GM13976 (cell line): Measurements from ENCODE around the gene CBARP.

Experiments
- DNase-seq: peaks from one replicate; pipeline ENCODE4 v3.0.0; 2012; ENCODE audit warnings: low spot score
- CTCF ChIP-seq: IDR thresholded peaks from 2 replicates; pipeline ENCODE4 v1.5.1; 2012; ENCODE audit warnings: borderline replicate concordance, mild to moderate bottlenecking; ENCODE audit not compliant: insufficient read depth; ENCODE audit errors: extremely low read depth, missing control alignments, control extremely low read depth
- in situ Hi-C: fragments of 300-500 bp; cut with MboI; formaldehyde crosslinking; loops from one replicate; pipeline ENCODE4 v1.12.0; 2022; ENCODE audit warnings: low sequenced_read_pairs, mixed read lengths, inconsistent platforms; ENCODE audit not compliant: unreplicated experiment

Gene CBARP

GRCh38 chr19:1275260-1275975, 37.6 kb upstream of the CBARP start, which contains the start of gene FAM174C:
Gene FAM174C, plus strand, starts transcription at chr19:1275530. Its CDS starts 20 bp downstream, at chr19:1275550.
- DNase-seq, result peak; percentile 95
- no peak for TF ChIP-seq CTCF
- in situ Hi-C loops, result no loop called here

- in situ Hi-C loops, result no loop called here
- TF ChIP-seq CTCF, result no peak
- no peak for DNase-seq
These were observed 37.1 kb upstream of the CBARP start for GRCh38 chr19:1274852-1275259.

- no peak for DNase-seq
- in situ Hi-C loops, result no loop called here
- TF ChIP-seq CTCF, result no peak
These were observed 36.5 kb upstream of the CBARP start for GRCh38 chr19:1274081-1274851.

GRCh38 chr19:1273263-1274041, 35.6 kb upstream of the CBARP start:
- TF ChIP-seq CTCF, result no peak
- in situ Hi-C loops, result no loop called here
- no peak for DNase-seq

- TF ChIP-seq CTCF, result no peak
- in situ Hi-C loops, result no loop called here
- no peak for DNase-seq
These were observed 34.8 kb upstream of the CBARP start for GRCh38 chr19:1272423-1273262.
